NCI-H146 (cell line): ENCODE measurements around the gene MAEL.
"Not testable (repeated sequence)": the region's sequence is repeated elsewhere in the genome, so short reads cannot be mapped to it uniquely, and the experiment has no call there.

Experiments
- DNase-seq: peaks from one replicate; lab custom pipeline; 2025; lab: John Stamatoyannopoulos, UW

MAEL gene

DNA sequence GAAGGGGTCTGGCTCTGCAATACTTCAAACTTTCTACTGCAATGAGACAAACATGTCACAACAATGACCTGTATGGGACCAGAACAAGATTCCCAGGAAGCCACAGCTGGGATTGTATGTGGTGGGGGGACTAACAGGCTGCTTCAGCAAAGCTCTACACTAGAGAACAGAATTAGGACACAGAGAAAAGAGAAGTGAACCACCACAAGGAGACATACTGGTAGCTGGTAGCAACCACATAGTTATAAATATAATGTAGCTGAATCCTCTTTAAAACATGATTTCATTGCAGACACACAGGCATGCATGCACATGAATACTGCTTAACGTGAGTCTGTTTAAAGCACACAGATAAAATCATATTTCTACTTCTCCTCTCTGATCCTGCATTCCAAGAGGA is 10.3 kb upstream of the MAEL start:
- no peak for DNase-seq

DNA sequence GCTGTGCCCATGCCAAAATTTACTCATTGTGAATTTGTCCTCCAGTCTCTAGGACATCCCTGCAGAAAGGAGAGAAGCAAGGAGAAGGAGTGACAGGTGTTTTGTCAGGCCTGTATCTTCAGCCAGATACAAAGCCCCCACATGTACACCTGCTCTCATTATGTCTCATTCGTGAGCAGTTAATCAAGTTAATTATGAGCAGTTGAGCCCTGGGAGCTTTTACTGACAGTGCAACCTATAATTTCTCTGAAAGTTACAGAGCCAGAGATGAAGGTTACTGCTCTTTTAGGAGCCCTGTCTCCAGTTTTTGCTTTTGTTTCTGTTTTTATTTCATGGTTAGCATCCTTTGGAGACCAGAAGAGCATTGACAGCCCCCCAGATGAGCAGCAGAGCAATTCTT is 8.7 kb upstream of the MAEL start:
- DNase-seq, result peak; percentile 89

DNA sequence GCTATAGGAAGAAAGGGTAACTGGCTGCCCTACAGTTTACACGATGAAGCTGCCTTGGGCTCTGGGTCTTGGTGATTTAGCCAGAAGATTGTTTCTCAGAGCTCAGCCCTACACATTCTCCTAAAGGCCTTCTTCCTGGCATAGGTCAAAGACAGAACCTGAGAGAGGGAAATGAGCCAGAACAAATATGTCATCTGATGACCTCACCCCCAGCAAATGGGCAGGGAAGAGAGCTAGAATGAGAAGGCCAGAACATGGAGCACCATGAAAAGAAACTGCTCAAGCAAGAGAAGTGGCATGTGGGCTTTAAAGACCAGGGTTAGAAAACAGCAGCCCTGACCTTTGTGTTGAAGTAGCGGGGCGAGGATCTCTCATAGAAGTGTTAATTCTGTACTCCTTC is 8.3 kb upstream of the MAEL start:
- DNase-seq, result peak; percentile 64

DNA sequence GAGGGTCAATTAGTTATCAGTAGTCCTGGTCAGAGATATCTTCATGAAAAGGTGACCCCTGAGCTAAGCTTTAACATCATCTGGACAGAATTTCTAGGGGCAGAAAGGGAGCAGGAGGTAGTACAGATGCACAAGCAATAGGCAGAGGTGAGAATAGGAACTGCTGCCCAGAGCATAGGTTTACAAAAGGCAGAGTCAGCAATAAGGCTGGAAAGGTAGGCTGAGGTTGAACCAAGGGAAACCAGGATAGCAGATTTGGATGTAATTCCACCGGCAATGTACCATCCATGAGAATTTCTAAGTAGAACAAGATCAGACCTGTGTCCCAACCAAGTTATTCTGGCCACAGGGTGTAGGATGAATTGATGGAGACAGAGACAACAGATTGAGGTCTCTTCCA is 7.5 kb upstream of the MAEL start:
- DNase-seq, result peak; percentile 17

DNA sequence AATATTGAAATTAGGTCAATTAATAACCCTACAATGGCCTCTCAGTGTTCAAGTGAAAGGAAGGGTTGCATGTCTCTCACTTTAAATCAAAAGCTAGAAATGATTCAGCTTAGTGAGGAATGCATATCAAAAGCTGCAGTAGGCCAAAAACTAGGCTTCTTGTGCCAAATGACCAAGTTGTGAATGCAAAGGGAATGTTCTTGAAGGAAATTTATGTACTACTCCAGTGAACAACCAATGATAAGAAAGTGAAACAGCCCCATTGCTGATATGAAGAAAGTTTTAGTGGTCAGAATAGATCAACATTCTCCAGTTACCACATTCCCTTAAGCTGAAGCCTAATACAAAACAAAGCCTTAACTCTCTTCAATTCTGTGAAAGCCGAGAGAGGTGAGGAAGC is 10.0 kb downstream of the MAEL start:
- no peak for DNase-seq

DNA sequence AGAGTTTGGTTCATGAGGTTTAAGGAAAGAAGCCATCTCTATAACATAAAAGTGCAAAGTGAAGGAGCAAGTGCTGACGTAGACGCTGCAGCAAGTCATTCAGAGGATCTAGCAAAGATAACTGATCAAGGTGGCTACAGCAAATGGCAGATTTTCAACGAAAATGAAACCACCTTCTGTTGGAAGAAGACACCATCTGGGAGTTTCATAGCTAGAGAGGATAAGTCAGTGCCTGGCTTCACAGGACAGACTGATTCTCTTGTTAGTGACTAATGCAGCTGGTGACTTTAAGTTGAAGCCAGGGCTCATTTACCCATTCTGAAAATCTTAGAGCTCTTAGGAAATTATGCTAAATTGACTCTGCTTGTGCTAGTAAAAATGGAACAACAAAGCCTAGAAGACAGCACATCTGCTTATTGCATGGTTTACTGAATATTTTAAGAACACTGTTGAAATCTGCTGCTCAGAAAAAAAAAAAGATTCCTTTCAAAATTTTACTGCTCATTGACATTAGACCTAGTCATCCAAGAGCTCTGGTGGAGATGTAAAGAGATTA is 10.5 kb downstream of the MAEL start:
- no peak for DNase-seq

DNA sequence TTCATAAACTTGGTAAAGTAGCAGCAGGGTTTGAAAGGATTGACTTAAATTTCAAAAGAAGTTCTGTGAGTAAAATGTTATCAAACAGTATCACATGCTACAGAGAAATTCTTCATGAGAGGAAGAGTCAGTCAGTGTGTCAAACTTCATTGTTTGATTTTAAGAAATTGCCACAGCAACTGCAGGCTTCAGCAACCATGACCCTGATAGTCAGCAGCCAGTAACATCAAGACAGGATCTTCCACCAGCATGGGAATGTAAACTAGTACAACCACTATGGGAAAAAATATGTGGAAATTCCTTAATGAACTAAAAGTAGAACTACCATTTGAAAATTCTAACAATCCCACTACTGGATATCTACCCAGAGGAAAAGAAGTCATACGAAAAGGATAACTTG is 11.5 kb downstream of the MAEL start:
- no peak for DNase-seq

DNA sequence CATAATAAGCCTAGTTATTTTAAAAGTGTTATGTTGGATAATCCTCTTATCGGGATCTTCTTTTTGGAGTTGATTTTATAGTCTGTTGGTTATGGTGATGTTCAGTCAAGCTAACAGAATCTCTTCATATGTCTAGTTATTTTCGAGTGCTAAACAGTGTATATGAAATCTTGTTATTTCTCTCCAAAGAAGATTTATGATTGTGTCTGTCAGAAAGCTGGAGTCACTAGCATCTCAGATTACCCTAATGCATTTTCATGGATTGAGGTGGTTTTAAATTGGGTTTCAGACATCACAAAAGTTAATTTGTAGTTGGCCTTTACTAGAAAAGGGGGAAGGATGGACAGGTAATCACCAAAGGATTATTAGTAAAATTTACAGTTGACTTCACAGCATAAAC is 13.3 kb downstream of the MAEL start:
- DNase-seq, result no peak

DNA sequence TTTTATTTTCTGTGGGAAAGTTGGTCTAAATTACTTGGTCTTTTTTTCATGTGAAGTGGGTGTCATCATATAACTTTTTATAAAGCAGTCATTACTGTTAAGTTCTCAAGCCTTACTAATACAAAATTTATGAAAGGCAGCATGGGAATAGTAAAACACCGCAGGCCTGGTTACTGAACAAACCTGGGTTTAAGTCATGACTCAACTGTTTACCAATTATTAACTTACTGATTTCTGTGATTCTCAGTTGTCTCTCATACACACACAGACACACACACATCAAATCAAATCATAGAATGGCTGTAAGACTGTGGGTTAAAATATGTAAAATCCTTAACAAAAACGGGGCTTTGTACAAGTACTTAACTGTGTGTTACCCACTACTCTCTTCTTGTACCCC is 14.6 kb downstream of the MAEL start:
- DNase-seq, result no peak

DNA sequence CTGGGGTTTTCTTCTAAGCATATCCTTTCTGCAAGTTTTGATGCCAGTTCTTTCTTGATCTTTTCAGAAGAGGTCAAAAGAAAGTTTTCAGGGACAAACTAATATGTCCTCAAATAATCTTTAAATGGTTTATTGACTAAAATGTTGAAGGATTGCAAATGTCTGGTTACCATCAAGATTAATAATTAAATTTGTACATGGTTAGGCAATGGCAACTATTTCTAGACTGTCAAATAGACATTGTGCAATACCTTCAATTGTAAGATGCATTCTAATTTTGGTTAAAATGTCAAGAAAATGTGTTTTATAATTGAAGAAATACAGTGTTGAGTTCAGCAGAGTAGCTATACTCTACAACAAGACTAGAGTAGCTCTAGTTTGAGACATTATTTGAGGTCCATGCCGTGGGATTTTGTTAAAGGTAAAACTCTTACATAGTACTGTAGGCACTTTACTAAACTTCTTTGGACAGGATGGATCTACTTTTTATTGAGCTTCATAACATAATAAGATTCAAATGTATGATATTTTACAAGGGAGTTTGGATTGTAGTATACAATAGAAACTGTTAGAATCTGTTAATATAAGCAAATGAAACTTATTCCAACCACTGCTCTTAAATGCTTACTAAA is 22.6 kb downstream of the MAEL start:
- no peak for DNase-seq

DNA sequence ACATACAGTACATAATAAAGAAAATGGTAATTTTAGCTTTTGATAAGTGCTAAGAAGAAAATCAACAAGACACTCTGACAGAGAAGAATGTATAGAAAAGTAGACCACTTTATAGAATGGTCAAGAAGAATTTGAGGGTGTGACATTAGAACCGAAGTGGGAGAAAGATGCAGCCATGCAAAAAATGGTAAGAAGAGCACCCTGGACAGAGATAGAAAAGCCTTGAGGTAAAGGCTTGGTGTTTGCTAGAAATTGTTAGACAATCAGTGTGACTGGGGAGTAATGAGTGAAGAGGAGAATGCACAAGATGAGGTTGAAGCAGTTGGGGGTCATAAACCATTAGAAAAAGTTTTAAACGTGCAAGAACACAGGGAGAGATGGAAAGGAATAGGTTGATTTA is 23.5 kb downstream of the MAEL start:
- no peak for DNase-seq

DNA sequence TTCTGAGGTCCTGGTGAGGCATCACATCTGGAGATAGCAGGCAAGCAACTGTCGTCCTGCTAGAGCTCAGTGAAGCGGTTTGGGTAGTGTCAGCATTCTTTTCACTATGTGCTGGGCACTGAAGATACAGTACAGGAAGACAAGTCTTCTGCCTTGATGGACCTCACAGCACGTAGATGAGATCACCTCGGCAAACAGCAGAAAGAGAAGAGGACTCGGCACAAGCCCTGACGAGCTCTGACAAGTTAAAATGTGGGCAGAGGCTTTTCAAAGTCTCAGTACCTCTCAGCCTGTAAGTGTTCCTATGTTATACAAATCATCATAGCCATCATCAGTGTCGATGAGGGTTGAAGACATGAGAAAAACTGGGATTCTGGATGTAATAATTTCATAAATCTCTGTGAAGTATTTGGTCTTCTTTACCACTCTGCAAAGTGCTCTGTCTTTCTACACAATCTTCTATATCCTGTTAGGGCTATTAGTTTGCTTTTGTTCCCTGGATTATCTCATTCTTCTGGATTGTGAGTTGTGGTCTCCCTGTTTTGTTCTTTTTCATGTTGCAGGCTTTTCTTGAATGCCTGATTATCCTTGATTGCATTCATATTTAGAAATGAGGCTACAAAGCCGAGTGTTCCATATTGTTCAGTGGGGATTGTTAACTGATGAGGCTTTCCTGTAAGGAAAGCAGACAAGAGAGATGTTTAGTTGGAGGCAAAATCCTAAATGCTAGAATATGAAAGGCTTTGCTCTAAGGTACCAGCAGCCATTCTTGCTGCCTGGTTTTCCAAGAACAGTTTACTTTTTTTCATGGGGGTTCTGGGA is 24.2 kb downstream of the MAEL start:
- DNase-seq, result no peak

DNA sequence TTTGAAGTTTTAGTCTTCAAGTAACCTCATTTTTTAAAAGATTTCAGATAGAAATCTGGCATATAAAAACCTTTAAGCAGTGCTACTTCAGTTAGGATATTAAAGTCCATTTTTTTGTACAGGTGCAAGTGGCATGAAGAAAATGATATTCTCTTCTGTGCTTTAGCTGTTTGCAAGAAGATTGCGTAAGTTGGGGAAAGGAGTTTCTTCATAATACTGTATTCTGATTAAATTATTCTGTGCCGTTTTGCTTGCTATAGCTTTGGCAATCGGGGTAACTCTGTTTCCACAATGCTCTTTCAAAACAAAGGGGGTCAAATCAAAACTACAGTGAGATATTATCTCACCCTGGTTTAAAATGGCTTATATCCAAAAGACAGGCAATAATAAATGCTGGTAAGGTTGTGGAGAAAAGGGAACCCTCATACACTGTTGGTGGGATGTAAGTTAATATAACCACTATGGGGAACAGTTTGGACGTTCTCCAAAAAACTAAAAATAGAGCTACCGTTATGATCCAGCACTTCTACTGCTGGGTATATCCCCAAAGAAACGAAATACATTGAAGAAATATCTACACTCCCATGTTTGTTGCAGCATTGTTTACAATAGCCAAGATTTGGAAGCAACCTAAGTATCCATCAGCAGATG is 27.1 kb downstream of the MAEL start:
- DNase-seq, result no peak

DNA sequence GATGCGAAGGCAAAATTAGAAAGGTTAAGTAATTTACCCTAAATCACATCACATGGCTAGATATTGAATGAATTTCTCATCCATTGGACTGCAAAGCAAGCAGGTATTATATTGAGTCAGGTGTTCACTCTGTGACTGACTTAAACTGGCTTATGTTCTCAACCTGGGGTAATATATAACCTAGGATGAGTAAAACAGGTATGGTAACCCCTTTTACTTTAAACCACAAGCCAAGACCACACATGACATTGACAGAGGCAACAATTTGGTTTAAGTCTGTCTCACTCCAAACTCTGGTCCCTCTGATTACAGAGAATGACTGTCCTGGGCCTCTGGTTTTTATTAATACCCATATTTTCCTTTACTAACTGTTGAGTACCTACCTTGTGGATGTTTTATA is 33.3 kb downstream of the MAEL start:
- DNase-seq, result no peak

DNA sequence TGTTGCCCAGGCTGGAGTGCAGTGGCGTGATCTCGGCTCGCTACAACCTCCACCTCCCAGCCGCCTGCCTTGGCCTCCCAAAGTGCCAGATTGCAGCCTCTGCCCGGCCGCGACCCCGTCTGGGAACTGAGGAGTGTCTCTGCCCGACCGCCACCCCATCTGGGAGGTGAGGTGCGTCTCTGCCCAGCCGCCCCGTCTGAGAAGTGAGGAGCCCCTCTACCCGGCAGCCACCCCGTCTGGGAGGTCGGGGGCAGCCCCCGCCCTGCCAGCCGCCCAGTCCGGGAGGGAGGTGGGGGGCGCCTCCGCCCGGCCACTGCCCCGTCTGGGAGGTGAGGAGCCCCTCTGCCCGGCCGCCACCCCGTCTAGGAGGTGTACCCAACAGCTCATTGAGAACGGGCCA is 40.5 kb downstream of the MAEL start:
- not testable (repeated sequence) for DNase-seq

DNA sequence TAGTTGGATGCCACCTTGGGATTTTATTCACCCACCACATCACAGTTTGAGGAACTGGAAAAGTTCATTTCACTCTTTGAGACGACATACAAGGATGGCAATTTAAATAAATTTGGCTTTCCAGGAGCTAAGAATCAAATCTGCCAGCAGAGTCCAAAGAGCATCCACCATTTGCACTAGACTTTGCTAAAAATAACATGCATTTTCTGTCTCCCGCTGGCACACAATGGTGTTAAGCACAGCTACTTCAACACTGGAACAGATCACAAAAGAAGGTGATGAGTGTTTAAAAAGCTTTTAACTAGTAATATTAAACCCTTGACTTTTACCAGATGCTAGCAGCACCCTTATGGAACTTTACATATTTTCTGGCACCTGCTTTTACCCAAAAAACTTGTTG is 44.6 kb downstream of the MAEL start:
- DNase-seq, result peak; percentile 55

DNA sequence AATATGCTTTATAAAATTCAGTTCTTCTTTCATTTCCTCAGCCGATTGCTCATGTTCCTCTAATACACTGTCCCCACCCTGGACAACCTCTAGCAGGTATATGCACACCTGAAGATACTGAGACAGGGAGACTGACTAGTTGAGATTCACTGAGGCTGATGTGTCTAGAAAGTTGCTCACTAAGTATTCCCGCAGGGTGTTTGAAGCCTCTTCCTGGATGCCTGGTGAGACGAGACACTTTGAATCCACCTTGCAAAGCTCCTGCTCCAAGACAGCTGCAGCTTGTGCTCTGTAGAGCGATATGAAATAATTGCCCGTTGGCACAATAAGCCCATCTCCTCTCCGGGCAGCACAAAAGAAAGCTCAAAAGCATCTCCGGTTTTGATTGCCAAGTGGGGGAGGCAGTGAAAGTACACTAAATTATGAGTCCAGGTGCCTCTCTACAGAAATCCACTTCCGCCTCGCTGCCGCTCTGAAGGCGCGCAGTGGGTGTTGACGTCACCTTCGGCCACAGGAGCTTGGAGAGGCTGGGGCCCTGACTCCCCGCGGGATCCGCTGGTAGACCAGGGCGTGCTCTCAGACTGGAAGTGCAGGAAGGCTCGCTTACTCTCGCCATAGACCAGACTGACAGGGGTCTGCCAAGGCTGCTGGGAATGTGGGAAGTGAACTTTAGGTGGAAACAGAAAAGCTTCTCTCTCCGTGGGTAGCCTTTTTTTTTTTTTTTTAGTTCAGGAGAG is 54.8 kb downstream of the MAEL start:
- peak; percentile 99 for DNase-seq

DNA sequence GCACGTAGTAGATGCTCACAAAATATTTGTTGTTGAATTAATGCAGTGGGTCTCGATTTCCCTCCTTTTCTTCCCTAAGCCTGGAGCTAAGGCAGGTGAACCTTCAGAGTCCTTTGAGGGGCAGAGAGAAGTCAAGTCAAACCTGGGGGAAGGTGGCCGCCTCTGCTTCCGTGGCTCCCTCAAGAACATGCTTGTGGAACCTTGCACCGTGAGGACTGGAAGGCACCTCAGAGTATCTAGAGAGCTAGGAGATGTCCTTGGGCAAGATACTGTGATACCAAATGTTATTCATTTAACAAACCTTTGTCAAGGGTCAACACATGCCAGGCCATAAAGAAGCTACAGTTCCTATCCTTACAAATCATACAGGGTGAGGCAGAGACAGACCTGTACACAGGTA is 62.8 kb downstream of the MAEL start:
- DNase-seq, result no peak

DNA sequence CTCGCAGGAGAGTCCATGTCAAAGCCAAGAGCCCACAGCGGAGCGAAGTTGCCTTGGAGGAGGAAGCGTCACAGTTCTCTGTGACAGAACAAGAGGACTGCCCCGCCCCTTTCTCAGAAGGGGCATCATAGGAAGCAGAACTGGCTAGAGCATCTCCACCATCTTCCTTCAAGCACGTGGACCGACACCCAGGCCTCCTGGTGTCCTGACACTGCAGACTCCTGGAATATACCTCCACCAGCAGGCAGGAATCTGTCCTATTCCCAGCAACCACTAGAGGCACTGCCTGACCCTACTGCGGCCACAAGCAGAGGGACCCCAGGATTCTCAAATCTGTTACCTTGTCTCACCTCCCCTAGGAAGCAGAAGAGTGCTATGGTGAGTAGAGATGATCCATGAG is 63.3 kb downstream of the MAEL start:
- DNase-seq, result peak; percentile 50

DNA sequence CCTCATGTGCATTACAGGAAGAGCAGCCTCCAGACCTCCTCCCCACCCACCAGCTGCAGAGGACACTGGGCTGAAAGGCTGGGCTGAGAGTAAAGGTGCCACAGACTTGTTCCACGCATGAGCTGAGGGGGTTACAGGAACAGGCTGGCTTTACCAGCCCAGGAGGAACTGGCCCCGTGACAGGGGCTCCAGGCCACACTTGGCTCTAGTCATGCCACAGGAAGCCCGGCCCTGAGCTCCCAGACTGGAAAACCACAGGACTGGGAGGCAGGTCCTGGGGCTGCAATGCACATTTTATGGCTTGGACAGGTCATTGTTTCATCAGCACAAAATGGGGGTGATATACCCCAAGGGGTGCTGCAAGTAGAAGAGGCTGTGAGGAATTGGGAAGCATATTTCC is 65.5 kb downstream of the MAEL start:
- no peak for DNase-seq

DNA sequence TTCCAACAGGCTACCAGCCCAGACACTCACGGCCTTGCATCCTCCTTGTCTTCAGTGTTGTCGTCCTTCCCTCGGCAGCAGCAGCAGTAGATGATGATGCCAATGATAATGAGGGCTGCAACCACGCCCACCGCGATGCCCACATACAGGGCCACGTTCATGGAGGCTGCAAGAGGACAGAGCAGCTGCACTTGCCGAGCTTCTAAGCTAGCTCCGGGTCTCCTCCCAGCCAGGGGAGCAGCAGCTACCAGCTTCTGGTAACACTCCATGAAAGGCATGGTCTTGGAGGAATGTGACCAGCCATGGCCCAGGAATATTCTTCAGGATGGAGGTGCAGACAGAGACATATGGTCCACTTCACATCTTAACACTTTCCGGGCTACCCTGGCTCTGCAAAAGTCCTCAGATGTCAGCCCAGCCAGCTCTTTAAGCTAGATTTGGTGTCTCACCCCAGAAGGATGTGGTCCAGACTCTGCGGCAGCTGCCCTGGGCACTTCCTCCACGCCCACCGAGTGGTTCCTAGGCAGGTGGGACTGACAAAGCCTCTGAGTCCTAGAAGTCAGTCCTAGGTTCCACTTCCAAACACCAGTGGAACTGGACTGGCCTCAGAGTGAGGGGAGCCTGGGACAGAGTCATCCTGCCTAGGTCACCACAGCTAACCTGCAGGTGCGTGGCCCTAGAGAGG is 66.0 kb downstream of the MAEL start:
- DNase-seq, result no peak
